Upper lobe of left lung (tissue), 6 donors: ENCODE data around the gene MKRN1. TPM values are rescaled to one million over a fixed set of nuclear protein-coding genes. Genes with fewer than 3 reads are reported as not detected.

Source experiments
- ATAC-seq, 2 donors: fragments of 200-7000 bp; cut with Tn5 transposase; one replicate each; pipeline ENCODE4 v1.9.1; 2022; ENCODE audit warnings: mild to moderate bottlenecking in 2 of 2, moderate library complexity in 2 of 2; ENCODE audit not compliant: low FRiP score in 2 of 2
- DNase-seq, 2 donors: peaks; one replicate each; pipeline ENCODE4 v3.0.0-alpha.2; 2019 to 2020
- H3K27ac ChIP-seq, 4 donors: fragments of 200-600 bp; sonication (generic); one replicate each; pipeline ENCODE4 v1.5.1; 2016 to 2019
- H3K27me3 ChIP-seq, 4 donors: fragments of 200-600 bp; sonication (generic); one replicate each; pipeline ENCODE4 v1.5.1; 2017 to 2019
- H3K36me3 ChIP-seq, 4 donors: fragments of 200-600 bp; sonication (generic); one replicate each; pipeline ENCODE4 v1.5.1; 2016 to 2019
- H3K4me1 ChIP-seq, 4 donors: fragments of 200-600 bp; sonication (generic); one replicate each; pipeline ENCODE4 v1.5.1; 2018 to 2019
- H3K4me3 ChIP-seq, 4 donors: fragments of 200-600 bp; sonication (generic); one replicate each; pipeline ENCODE4 v1.5.1; 2017 to 2019; ENCODE audit warnings: mild to moderate bottlenecking in 2 of 4, moderate library complexity in 1 of 4
- H3K9me3 ChIP-seq, 4 donors: fragments of 200-600 bp; sonication (generic); one replicate each; pipeline ENCODE4 v1.5.1; 2018 to 2019
- EP300 ChIP-seq, 4 donors: sonication (generic); formaldehyde crosslinking; IDR thresholded peaks; one replicate each; pipeline ENCODE4 v1.5.1; 2017; ENCODE audit warnings: antibody characterized with exemption in 4 of 4, control low read depth in 2 of 4
- POLR2A ChIP-seq, 4 donors: fragments of 450-650 bp; IDR thresholded peaks; one replicate each; pipeline ENCODE4 v1.5.1; 2016 to 2017; ENCODE audit warnings: antibody characterized with exemption in 4 of 4, mild to moderate bottlenecking in 2 of 4
- POLR2AphosphoS5 ChIP-seq, 2 donors: sonication (generic); formaldehyde crosslinking; IDR thresholded peaks; one replicate each; pipeline ENCODE4 v1.5.1; 2017; ENCODE audit warnings: antibody characterized with exemption in 2 of 2
- WGBS, 2 donors: methylation state at CpG; one replicate each; pipeline ENCODE4 v1.1.5; 2017 to 2018; 5-methylcytosine and 5-hydroxymethylcytosine counted together
- total RNA-seq, 6 donors: library from RNA; depleted of rRNA in 4 of 6; stranded (reverse); fragments of >200 nt in 4 of 6; gene quantifications; one replicate each; pipeline versions ENCODE4 v1.1.0 to v1.2.1, GENCODE V29; 2016 to 2021
- TF ChIP-seq, protein P1 (sequence below), 6 experiments: fragments of 450-650 bp in 4 of 6; fragments of 200-600 bp in 2 of 6; sonication (generic) in 2 of 6; IDR thresholded peaks; one replicate each; pipeline ENCODE4 v1.5.1; 2016 to 2019; ENCODE audit warnings: antibody characterized with exemption in 6 of 6
- donor health status: DM: no; HTN: no; CAD: no; lungs with moderate emphysema.
- donor health status: DM: no; HTN: yes; CAD: no; lungs with severe emphysema.

MKRN1 gene
- total RNA-seq, 6 donors from 2014 or later: 64.9 to 123 (median 97.9) TPM

- ATAC-seq (no peak), DNase-seq (no peak)
- peaks cover 4 to 8% (median 7%) of the 10 kb centered on the region in 4 donors for H3K4me1 ChIP-seq
- no peak overlapping the region for H3K4me3 ChIP-seq
- no peaks in the 10 kb centered on the region for H3K27me3 ChIP-seq
- no peaks in the 10 kb centered on the region for H3K9me3 ChIP-seq
- WGBS, 2 donors: 47 to 55% methylated on average over 5 of the region's 5 CpGs
- H3K36me3 ChIP-seq: no peaks in the 10 kb centered on the region
- H3K27ac ChIP-seq: peak overlapping the region in 2 of 4 donors; percentile 7 to 53
- no peak for TF ChIP-seq POLR2A (IDR thresholded peaks at IDR 0.05)
- TF ChIP-seq, protein P1, sequence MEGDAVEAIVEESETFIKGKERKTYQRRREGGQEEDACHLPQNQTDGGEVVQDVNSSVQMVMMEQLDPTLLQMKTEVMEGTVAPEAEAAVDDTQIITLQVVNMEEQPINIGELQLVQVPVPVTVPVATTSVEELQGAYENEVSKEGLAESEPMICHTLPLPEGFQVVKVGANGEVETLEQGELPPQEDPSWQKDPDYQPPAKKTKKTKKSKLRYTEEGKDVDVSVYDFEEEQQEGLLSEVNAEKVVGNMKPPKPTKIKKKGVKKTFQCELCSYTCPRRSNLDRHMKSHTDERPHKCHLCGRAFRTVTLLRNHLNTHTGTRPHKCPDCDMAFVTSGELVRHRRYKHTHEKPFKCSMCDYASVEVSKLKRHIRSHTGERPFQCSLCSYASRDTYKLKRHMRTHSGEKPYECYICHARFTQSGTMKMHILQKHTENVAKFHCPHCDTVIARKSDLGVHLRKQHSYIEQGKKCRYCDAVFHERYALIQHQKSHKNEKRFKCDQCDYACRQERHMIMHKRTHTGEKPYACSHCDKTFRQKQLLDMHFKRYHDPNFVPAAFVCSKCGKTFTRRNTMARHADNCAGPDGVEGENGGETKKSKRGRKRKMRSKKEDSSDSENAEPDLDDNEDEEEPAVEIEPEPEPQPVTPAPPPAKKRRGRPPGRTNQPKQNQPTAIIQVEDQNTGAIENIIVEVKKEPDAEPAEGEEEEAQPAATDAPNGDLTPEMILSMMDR (IDR thresholded peaks at IDR 0.05): no peak
- TF ChIP-seq POLR2AphosphoS5 (IDR thresholded peaks at IDR 0.05): no peak
- no peak for TF ChIP-seq EP300 (IDR thresholded peaks at IDR 0.05)
Measured at GRCh38 chr7:140484951-140485499, 5.7 kb upstream of the MKRN1 start.

DNA sequence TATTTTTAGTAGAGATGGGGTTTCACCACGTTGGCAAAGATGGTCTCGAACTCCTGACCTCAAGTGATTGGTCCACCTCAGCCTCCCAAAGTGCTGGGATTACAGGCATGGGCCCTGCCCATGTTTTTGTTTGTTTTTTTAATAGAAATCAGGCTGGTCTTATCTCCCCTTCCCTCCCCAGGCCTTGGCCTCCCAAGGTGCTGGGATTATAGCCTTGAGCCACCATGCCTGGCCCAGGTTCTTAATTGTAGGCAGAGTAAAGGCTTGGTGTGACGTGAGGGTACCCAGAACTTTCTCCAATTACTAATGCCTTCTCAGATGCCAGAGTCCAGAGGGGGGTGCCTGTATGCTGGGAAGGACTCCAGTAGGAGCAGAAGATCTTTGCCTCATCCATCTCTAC, 5.2 kb upstream of the MKRN1 start:
- Histone ChIP-seq H3K4me3 (no peak overlapping the region), H3K4me1 (peaks cover 5 to 13% (median 8%) of the 10 kb centered on the region in 4 donors), H3K36me3 (no peaks in the 10 kb centered on the region), H3K27ac (peak overlapping the region in 2 of 4 donors; percentile 7 to 53), H3K9me3 (no peaks in the 10 kb centered on the region), H3K27me3 (no peaks in the 10 kb centered on the region)
- no peak for ATAC-seq
- no peak for TF ChIP-seq POLR2A (IDR thresholded peaks at IDR 0.05)
- no peak for DNase-seq
- 70 to 75% methylated on average over 3 of the region's 3 CpGs for WGBS, 2 donors

DNA sequence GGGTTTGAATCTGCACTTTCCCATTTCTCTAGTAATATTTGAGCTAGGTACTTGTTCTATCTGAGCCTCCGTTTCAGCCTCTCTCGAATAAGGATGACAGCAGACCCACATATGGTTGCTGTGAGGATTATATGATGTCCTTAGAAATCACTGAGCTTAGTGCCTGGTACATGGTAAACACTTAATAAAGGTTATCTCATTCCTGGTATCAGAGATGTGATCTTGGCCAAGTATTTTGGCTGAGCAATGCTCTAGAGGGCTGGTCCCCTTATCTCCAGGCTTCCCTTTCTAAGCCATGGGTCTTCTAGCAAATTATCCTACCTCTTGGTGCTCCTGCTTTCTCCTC, 407 bp upstream of the MKRN1 start:
- Histone ChIP-seq H3K4me3 (peak overlapping the region; percentile 69 to 100 (median 94)), H3K4me1 (peaks cover 16 to 33% (median 22%) of the 10 kb centered on the region in 4 donors), H3K9me3 (no peaks in the 10 kb centered on the region), H3K36me3 (no peaks in the 10 kb centered on the region), H3K27me3 (no peaks in the 10 kb centered on the region), H3K27ac (peak overlapping the region; percentile 84 to 95 (median 94))
- DNase-seq (no peak), ATAC-seq (no peak)
- WGBS, 2 donors: 0% methylated on average over 2 of the region's 2 CpGs
- no peak for TF ChIP-seq EP300 (IDR thresholded peaks at IDR 0.05)
- TF ChIP-seq, protein P1 (IDR thresholded peaks at IDR 0.05): no peak
- no peak for TF ChIP-seq POLR2AphosphoS5 (IDR thresholded peaks at IDR 0.05)
- no peak for TF ChIP-seq POLR2A (IDR thresholded peaks at IDR 0.05)

DNA sequence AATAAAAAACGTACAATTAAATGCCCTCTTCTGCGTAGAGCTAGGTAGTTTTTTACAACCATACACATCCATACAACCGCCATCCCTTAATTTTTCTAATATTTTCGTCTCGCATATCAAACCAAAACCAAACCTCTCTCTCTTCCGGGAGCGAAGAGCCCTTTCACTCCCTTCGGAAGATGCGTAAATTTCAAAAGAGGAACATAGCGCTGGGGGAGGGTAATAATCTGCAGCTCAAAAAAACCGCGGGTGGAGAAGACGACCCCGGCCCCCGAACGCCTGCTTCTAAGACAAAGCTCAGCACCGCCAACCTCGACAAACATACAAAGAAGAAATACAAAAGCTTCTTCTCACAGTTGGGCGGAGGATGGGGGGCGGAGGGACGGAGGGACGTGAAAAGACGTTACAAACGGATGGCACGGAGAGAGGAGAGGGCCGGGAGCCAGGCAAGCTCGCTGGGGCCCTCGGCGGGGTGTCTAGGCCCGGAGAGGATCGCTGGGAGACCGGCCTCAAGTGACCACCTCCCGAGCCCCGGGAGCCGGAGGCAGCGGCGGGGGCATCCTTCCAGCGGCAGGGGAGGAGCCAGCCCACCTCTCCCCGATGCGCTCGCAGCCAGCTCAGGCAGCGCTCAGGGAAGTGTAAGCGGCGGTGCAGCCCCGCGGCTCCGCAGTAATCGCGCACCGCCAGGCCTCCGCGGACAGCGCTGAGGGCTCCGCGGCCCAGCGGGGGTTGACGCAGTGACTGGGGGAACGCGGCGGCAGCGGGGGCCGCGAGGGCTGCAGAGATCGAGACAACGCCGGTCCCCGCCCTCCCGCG, 851 bp downstream of the MKRN1 start:
- peak in 1 of 2 donors; percentile 31 for DNase-seq
- Histone ChIP-seq H3K36me3 (no peaks in the 10 kb centered on the region), H3K9me3 (no peaks in the 10 kb centered on the region), H3K27me3 (no peaks in the 10 kb centered on the region), H3K4me3 (peak overlapping the region; percentile 69 to 100 (median 94)), H3K27ac (peak overlapping the region; percentile 84 to 95 (median 94)), H3K4me1 (peaks cover 16 to 41% (median 25%) of the 10 kb centered on the region in 4 donors)
- peak; percentile 31 to 57 for ATAC-seq
- 1% methylated on average over 30 to 39 of the region's 69 CpGs for WGBS, 2 donors
- TF ChIP-seq POLR2AphosphoS5 (IDR thresholded peaks at IDR 0.05): no peak
- no peak for TF ChIP-seq EP300 (IDR thresholded peaks at IDR 0.05)
- no peak for TF ChIP-seq POLR2A (IDR thresholded peaks at IDR 0.05)
- TF ChIP-seq, protein P1 (IDR thresholded peaks at IDR 0.05): no peak

DNA sequence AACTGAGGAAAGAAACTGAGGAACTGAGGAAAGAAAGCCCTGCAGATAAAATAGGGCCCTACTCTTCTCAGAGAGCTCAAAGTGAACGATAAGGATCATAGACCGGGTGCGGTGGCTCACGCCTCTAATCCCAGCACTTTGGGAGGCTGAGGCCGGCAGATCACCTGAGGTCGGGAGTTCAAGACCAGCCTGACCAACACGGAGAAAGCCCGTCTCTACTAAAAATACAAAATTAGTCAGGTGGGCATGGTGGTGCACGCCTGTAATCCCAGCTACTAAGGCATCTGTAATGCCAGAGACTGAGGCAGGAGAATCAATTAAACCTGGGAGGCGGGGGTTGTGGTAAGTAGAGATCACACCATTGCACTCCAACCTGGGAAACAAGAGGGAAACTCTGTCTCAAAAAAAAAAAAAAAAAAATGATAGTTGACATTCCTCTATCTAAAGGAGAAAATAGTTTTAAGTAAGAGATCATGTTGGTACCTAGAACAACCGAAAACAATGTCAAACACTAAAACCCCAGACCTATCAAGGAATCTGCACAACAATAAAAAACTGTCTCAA, 2.5 kb downstream of the MKRN1 start:
- Histone ChIP-seq H3K4me3 (peak overlapping the region in 2 of 4 donors; percentile 96 to 100), H3K27ac (peak overlapping the region in 2 of 4 donors; percentile 84 to 95), H3K4me1 (peaks cover 16 to 41% (median 25%) of the 10 kb centered on the region in 4 donors), H3K9me3 (no peaks in the 10 kb centered on the region), H3K36me3 (no peaks in the 10 kb centered on the region), H3K27me3 (no peaks in the 10 kb centered on the region)
- TF ChIP-seq, protein P1 (IDR thresholded peaks at IDR 0.05): no peak
- 76 to 79% methylated on average over 11 of the region's 11 CpGs for WGBS, 2 donors
- ATAC-seq (no peak), DNase-seq (no peak)
